Activated CD4-positive, alpha-beta T cell treated with anti-CD3 and anti-CD28 coated beads, Interleukin-2, amount 10 ng/mL, durations not matched to agents 7 days and 5 days (primary cell): ENCODE measurements around the gene NDOR1. TPM values are rescaled to one million over a fixed set of nuclear protein-coding genes. Genes with fewer than 3 reads are reported as not detected.

Source experiments
- CTCF ChIA-PET: fragments of 350-600 bp; sonication (Branson Sonifier 250); formaldehyde crosslinking; loops from one replicate; lab custom pipeline; 2021; ENCODE audit warnings: antibody characterized with exemption; lab: Charles Lee
- POLR2A ChIA-PET: fragments of 350-600 bp; sonication (Branson Sonifier 250); formaldehyde crosslinking; loops from one replicate; lab custom pipeline; 2021; ENCODE audit warnings: antibody characterized with exemption; lab: Charles Lee
- DNase-seq: peaks from one replicate; pipeline ENCODE4 v3.0.0-alpha.2; 2020
- H3K27ac Mint-ChIP-seq: one replicate; pipeline ENCODE4 v1.8.0; 2021; ENCODE audit warnings: mild to moderate bottlenecking, moderate library complexity, mixed read lengths
- H3K27me3 Mint-ChIP-seq: one replicate; pipeline ENCODE4 v1.8.0; 2021; ENCODE audit warnings: mixed read lengths
- H3K36me3 Mint-ChIP-seq: one replicate; pipeline ENCODE4 v1.8.0; 2021; ENCODE audit warnings: low read depth, mixed read lengths
- H3K4me1 Mint-ChIP-seq: one replicate; pipeline ENCODE4 v1.8.0; 2021; ENCODE audit warnings: mixed read lengths
- H3K4me3 Mint-ChIP-seq: one replicate; pipeline ENCODE4 v1.8.0; 2021; ENCODE audit warnings: mild to moderate bottlenecking, moderate library complexity, mixed read lengths
- H3K9me3 Mint-ChIP-seq: one replicate; pipeline ENCODE4 v1.8.0; 2021; ENCODE audit warnings: mixed read lengths
- total RNA-seq, 2 experiments: library from RNA; stranded (reverse); gene quantifications; one replicate each; pipeline ENCODE4 v1.2.3, GENCODE V29; 2021

Gene NDOR1
- total RNA-seq, 2 experiments from 2014 or later = 38.4 to 44.2 TPM

- ChIA-PET POLR2A (no interaction called here), CTCF (interaction anchor here (1.0 to 2.1 kb wide), 2 partner anchors 18 to 51 kb away, joined by 3 to 6 read pairs; partner anchors contain the start of genes ANAPC2 and SSNA1)
- no peak for DNase-seq
- Mint-ChIP-seq H3K4me1 (no peaks in the 10 kb centered on the region), H3K4me3 (no peak overlapping the region), H3K27me3 (peaks cover 35% of the 10 kb centered on the region), H3K9me3 (no peaks in the 10 kb centered on the region), H3K36me3 (no peaks in the 10 kb centered on the region), H3K27ac (no peak overlapping the region)
Measured at GRCh38 chr9:137170486-137171148, 34.9 kb upstream of the NDOR1 start.

GRCh38 chr9:137171149-137171900 lies 34.2 kb upstream of the NDOR1 start:
- Mint-ChIP-seq H3K36me3 (no peaks in the 10 kb centered on the region), H3K4me3 (no peak overlapping the region), H3K4me1 (no peaks in the 10 kb centered on the region), H3K27ac (no peak overlapping the region), H3K9me3 (no peaks in the 10 kb centered on the region), H3K27me3 (peaks cover 33% of the 10 kb centered on the region)
- no peak for DNase-seq
- ChIA-PET CTCF (interaction anchor here (0.6 to 2.1 kb wide), 3 partner anchors 17 to 75 kb away, joined by 3 to 6 read pairs (median 3); partner anchors contain the start of genes ANAPC2 and SSNA1), POLR2A (no interaction called here)

- Mint-ChIP-seq H3K27ac (no peak overlapping the region), H3K4me3 (no peak overlapping the region), H3K4me1 (no peaks in the 10 kb centered on the region), H3K27me3 (peaks cover 27% of the 10 kb centered on the region), H3K9me3 (no peaks in the 10 kb centered on the region), H3K36me3 (no peaks in the 10 kb centered on the region)
- ChIA-PET POLR2A (no interaction called here), CTCF (interaction anchor here (1.3 kb wide), 1 partner anchor 44 kb away, joined by 3 read pairs; no protein-coding TSS in a partner anchor)
- DNase-seq = no peak
Measured at GRCh38 chr9:137172901-137173795, 32.4 kb upstream of the NDOR1 start.

- H3K27me3 Mint-ChIP-seq = peaks cover 25% of the 10 kb centered on the region
- H3K36me3 Mint-ChIP-seq = no peaks in the 10 kb centered on the region
- no peak overlapping the region for H3K4me3 Mint-ChIP-seq
- H3K9me3 Mint-ChIP-seq = no peaks in the 10 kb centered on the region
- no peak for DNase-seq
- ChIA-PET POLR2A (no interaction called here), CTCF (interaction anchor here (1.3 kb wide), 1 partner anchor 45 kb away, joined by 3 read pairs; no protein-coding TSS in a partner anchor)
- H3K4me1 Mint-ChIP-seq = no peaks in the 10 kb centered on the region
- H3K27ac Mint-ChIP-seq = no peak overlapping the region
Measured at GRCh38 chr9:137173796-137174664, 31.5 kb upstream of the NDOR1 start.

- Mint-ChIP-seq H3K27ac (no peak overlapping the region), H3K4me1 (no peaks in the 10 kb centered on the region), H3K36me3 (peaks cover 3% of the 10 kb centered on the region), H3K9me3 (no peaks in the 10 kb centered on the region), H3K27me3 (peaks cover 25% of the 10 kb centered on the region), H3K4me3 (no peak overlapping the region)
- ChIA-PET CTCF (interaction anchor here (1.2 kb wide), 1 partner anchor 21 kb away, joined by 3 read pairs; no protein-coding TSS in a partner anchor), POLR2A (no interaction called here)
- DNase-seq = no peak
Measured at GRCh38 chr9:137174722-137175293, 30.7 kb upstream of the NDOR1 start.

- Mint-ChIP-seq H3K4me1 (no peaks in the 10 kb centered on the region), H3K4me3 (no peak overlapping the region), H3K36me3 (peaks cover 3% of the 10 kb centered on the region), H3K27me3 (peaks cover 19% of the 10 kb centered on the region), H3K27ac (no peak overlapping the region), H3K9me3 (no peaks in the 10 kb centered on the region)
- DNase-seq = no peak
- POLR2A ChIA-PET = no interaction called here
- CTCF ChIA-PET = interaction anchor here (1.2 kb wide), 1 partner anchor 21 kb away, joined by 3 read pairs; no protein-coding TSS in a partner anchor
Measured at GRCh38 chr9:137175345-137175961, 30.0 kb upstream of the NDOR1 start.

GRCh38 chr9:137176302-137177182 lies 29.0 kb upstream of the NDOR1 start:
- ChIA-PET POLR2A (no interaction called here), CTCF (interaction anchor here (1.0 to 1.3 kb wide), 3 partner anchors 11 to 148 kb away, joined by 3 read pairs; partner anchors contain the start of genes ANAPC2, RNF208 and SSNA1)
- Mint-ChIP-seq H3K27me3 (peaks cover 12% of the 10 kb centered on the region), H3K4me3 (no peak overlapping the region), H3K4me1 (no peaks in the 10 kb centered on the region), H3K9me3 (no peaks in the 10 kb centered on the region), H3K27ac (no peak overlapping the region), H3K36me3 (peaks cover 3% of the 10 kb centered on the region)
- DNase-seq = peak; percentile 28

- Mint-ChIP-seq H3K4me1 (no peaks in the 10 kb centered on the region), H3K4me3 (no peak overlapping the region), H3K27ac (no peak overlapping the region), H3K36me3 (peaks cover 7% of the 10 kb centered on the region), H3K9me3 (no peaks in the 10 kb centered on the region), H3K27me3 (peaks cover 2% of the 10 kb centered on the region)
- DNase-seq = no peak
- CTCF ChIA-PET = interaction anchor here (0.9 to 1.3 kb wide), 2 partner anchors 20 to 58 kb away, joined by 3 read pairs; no protein-coding TSS in a partner anchor
- POLR2A ChIA-PET = no interaction called here
Measured at GRCh38 chr9:137178201-137178938, 27.1 kb upstream of the NDOR1 start.

- DNase-seq = no peak
- H3K9me3 Mint-ChIP-seq = no peaks in the 10 kb centered on the region
- ChIA-PET POLR2A (no interaction called here), CTCF (interaction anchor here (0.9 to 1.3 kb wide), 2 partner anchors 21 to 58 kb away, joined by 3 read pairs; no protein-coding TSS in a partner anchor)
- no peaks in the 10 kb centered on the region for H3K4me1 Mint-ChIP-seq
- no peak overlapping the region for H3K27ac Mint-ChIP-seq
- no peak overlapping the region for H3K4me3 Mint-ChIP-seq
- no peaks in the 10 kb centered on the region for H3K27me3 Mint-ChIP-seq
- H3K36me3 Mint-ChIP-seq = peaks cover 10% of the 10 kb centered on the region
Measured at GRCh38 chr9:137178939-137179630, 26.4 kb upstream of the NDOR1 start.
